HUDEP-2 (cell line): ENCODE measurements around the gene KDELR3.
A peak's percentile ranks its signal among the peaks of the same experiment; 100 is the strongest.

ENCODE experiments used
- DNase-seq, 76 experiments: peaks; one replicate each; lab custom pipeline; 2025; ENCODE audit not compliant: unreplicated experiment in 76 of 76; lab: John Stamatoyannopoulos, UW

The KDELR3 gene

GRCh38 chr22:38506118-38506962 is 38.4 kb downstream of the KDELR3 start, which contains the start of gene DDX17:
TSS of gene DDX17 (minus strand) at chr22:38506311.
- DNase-seq = peak in 75 of 76 experiments; percentile 40 to 100 (median 90)

DNA sequence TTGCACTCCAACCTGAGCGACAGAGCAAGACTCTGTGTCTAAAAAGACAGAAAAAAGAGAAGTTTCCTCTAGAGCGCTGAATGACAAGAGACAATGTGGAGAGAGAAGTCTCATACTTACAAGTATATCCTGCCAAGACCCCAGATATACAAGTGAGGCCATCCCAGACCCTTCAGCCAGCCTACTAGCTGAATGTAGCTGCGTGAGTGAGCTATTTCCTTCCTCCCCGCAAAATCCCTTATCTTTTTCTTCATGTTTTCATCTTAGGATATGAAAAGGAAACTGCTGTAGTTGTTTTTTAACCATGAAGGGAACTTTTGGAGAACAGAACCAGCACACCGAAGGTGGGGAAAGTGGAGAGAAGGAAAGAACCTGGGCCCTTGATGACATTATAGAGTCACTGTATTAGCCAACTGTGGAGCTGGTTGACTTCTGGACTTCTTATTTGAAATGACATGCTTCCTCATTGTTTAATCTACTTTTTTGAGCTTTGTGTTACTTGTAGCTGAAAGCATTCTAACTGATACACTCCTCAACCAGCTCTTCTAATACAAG is 42.6 kb downstream of the KDELR3 start:
- DNase-seq = no peak

- DNase-seq = peak in 28 of 76 experiments; percentile 3 to 52 (median 22)
These were observed 45.2 kb downstream of the KDELR3 start for GRCh38 chr22:38513063-38513462.

DNA sequence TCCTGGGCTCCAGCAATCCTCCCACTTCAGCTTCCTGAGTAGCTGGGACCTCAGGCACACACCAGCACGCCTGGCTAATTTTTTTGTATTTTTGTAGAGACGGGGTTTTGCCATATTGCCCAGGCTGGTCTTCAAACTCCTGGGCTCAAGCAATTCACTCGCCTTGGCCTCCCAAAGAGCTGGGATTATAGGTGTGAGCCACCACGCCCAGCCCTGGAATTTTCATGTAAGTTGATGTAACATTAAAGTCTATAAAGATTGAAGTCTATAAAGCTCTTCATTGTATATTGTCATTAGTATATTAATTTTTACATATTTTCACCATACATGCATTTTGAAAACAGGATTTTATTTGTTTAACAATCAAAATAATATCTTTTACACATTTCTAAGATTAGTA is 50.7 kb downstream of the KDELR3 start:
- DNase-seq = no peak

GRCh38 chr22:38519453-38520250 is 51.8 kb downstream of the KDELR3 start:
- no peak for DNase-seq

- DNase-seq = no peak
These were observed 55.1 kb downstream of the KDELR3 start for GRCh38 chr22:38523029-38523428.

DNA sequence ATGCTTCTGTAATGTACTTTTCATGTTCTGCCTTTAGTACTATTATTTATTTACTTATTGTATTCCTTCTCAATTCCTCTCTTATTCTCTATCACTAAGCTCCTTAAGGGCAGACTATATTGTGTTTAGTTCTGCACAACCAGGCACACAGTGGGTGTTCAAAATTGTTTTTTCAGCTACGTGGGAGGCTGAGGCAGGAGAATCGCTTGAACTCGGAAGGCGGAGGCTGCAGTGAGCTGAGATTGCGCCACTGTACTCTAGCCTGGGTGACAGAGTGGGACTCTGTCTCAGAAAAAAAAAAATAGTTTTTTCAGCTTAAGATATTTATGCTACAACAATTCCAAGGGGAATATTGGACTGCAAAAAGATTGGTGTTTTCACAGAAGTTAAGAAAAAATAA is 55.6 kb downstream of the KDELR3 start:
- no peak for DNase-seq

- no peak for DNase-seq
These were observed 56.5 kb downstream of the KDELR3 start for GRCh38 chr22:38524429-38524828.

GRCh38 chr22:38531251-38531938 is 63.5 kb downstream of the KDELR3 start:
- DNase-seq = no peak
